WTC11 (cell line): ENCODE data around the gene COX14. TPM values are rescaled to one million over a fixed set of nuclear protein-coding genes. Genes with fewer than 3 reads are reported as not detected.

Experiments used
- AFF4 ChIP-seq: sonication (generic); formaldehyde crosslinking; IDR thresholded peaks from 2 replicates; pipeline ENCODE4 v1.8.1; 2023; ENCODE audit warnings: mild to moderate bottlenecking, missing genetic modification reagents, borderline replicate concordance
- AR ChIP-seq: fragments of 250-450 bp; sonication (Bioruptor Pico); IDR thresholded peaks from 2 replicates; pipeline ENCODE4 v1.9.0; 2021; ENCODE audit warnings: mild to moderate bottlenecking
- ATF1 ChIP-seq: sonication (generic); formaldehyde crosslinking; IDR thresholded peaks from 2 replicates; pipeline ENCODE4 v1.8.1; 2023; ENCODE audit warnings: mild to moderate bottlenecking, moderate library complexity, missing genetic modification reagents
- ATF3 ChIP-seq: sonication (generic); formaldehyde crosslinking; conservative IDR thresholded peaks from 2 replicates; pipeline ENCODE4 v1.8.1; 2022; ENCODE audit warnings: mild to moderate bottlenecking, missing genetic modification reagents
- CREM ChIP-seq: sonication (generic); formaldehyde crosslinking; IDR thresholded peaks from 2 replicates; pipeline ENCODE4 v1.8.1; 2022; ENCODE audit warnings: mild to moderate bottlenecking, missing genetic modification reagents, moderate library complexity
- E2F4 ChIP-seq: sonication (generic); formaldehyde crosslinking; IDR thresholded peaks from 2 replicates; pipeline ENCODE4 v1.8.1; 2022; ENCODE audit warnings: low read depth, mild to moderate bottlenecking, moderate library complexity, missing genetic modification reagents, borderline replicate concordance
- HMGXB4 ChIP-seq: sonication (generic); formaldehyde crosslinking; IDR thresholded peaks from 2 replicates; pipeline ENCODE4 v1.8.1; 2023; ENCODE audit warnings: mild to moderate bottlenecking, moderate library complexity, missing genetic modification reagents
- JUN ChIP-seq: sonication (generic); formaldehyde crosslinking; IDR thresholded peaks from 2 replicates; pipeline ENCODE4 v1.8.0; 2023; ENCODE audit warnings: mild to moderate bottlenecking, missing genetic modification reagents
- MAX ChIP-seq: sonication (generic); formaldehyde crosslinking; IDR thresholded peaks from 2 replicates; pipeline ENCODE4 v1.8.0; 2022; ENCODE audit warnings: mild to moderate bottlenecking, missing genetic modification reagents
- NR2C2 ChIP-seq: sonication (generic); formaldehyde crosslinking; IDR thresholded peaks from 2 replicates; pipeline ENCODE4 v1.8.0; 2022; ENCODE audit warnings: mild to moderate bottlenecking, missing genetic modification reagents
- PRDM15 ChIP-seq: sonication (generic); formaldehyde crosslinking; IDR thresholded peaks from 2 replicates; pipeline ENCODE4 v1.8.0; 2022; ENCODE audit warnings: missing genetic modification reagents
- RELA ChIP-seq: sonication (generic); formaldehyde crosslinking; IDR thresholded peaks from 2 replicates; pipeline ENCODE4 v1.8.1; 2022; ENCODE audit warnings: missing genetic modification reagents, mild to moderate bottlenecking, borderline replicate concordance
- TCF7 ChIP-seq: sonication (generic); formaldehyde crosslinking; IDR thresholded peaks from 2 replicates; pipeline ENCODE4 v1.8.0; 2022; ENCODE audit warnings: mild to moderate bottlenecking, low read depth, missing genetic modification reagents, moderate library complexity
- TEAD1 ChIP-seq: sonication (generic); formaldehyde crosslinking; IDR thresholded peaks from 2 replicates; pipeline ENCODE4 v1.8.0; 2022; ENCODE audit warnings: mild to moderate bottlenecking, missing genetic modification reagents
- ZNF532 ChIP-seq: fragments of 250-450 bp; sonication (Bioruptor Pico); IDR thresholded peaks from 2 replicates; pipeline ENCODE4 v1.9.0; 2021; ENCODE audit warnings: mild to moderate bottlenecking, borderline replicate concordance
- ZNF671 ChIP-seq: fragments of 250-450 bp; sonication (Bioruptor Pico); IDR thresholded peaks from 2 replicates; pipeline ENCODE4 v1.8.0; 2021; ENCODE audit warnings: mild to moderate bottlenecking
- ZSCAN18 ChIP-seq: fragments of 250-450 bp; sonication (Bioruptor Pico); IDR thresholded peaks from 2 replicates; pipeline ENCODE4 v2.1.2; 2022; ENCODE audit warnings: mild to moderate bottlenecking, moderate library complexity
- total RNA-seq: library from RNA; stranded (reverse); gene quantifications from 3 replicates; pipeline ENCODE4 v1.2.3, GENCODE V29; 2021

Gene COX14
- total RNA-seq, 1 experiment from 2014 or later: 41.4 TPM

- 0 out of 2 replicates have a peak, but pooled peaks have one; percentile 75 for TF ChIP-seq HMGXB4 (CRISPR knock-in tag)
- TF ChIP-seq ZNF671: no peak
- no peak for TF ChIP-seq RELA (CRISPR knock-in tag)
- peak; percentile 73 for TF ChIP-seq PRDM15 (CRISPR knock-in tag)
- 0 out of 2 replicates have a peak, but pooled peaks have one; percentile 65 for TF ChIP-seq TEAD1 (CRISPR knock-in tag)
- no peak for TF ChIP-seq ATF3
- no peak for TF ChIP-seq ZSCAN18 (CRISPR knock-in tag)
- no peak for TF ChIP-seq AFF4 (CRISPR knock-in tag)
- 0 out of 2 replicates have a peak, but pooled peaks have one; percentile 51 for TF ChIP-seq JUN
- TF ChIP-seq TCF7: no peak
- no peak for TF ChIP-seq AR (CRISPR knock-in tag)
- TF ChIP-seq ZNF532 (CRISPR knock-in tag): no peak
- TF ChIP-seq NR2C2 (CRISPR knock-in tag): no peak
- no peak for TF ChIP-seq CREM (CRISPR knock-in tag)
- no peak for TF ChIP-seq ATF1 (CRISPR knock-in tag)
- TF ChIP-seq MAX (CRISPR knock-in tag): no peak; the same call in 1 of the 2 replicates
- 0 out of 2 replicates have a peak, but pooled peaks have one; percentile 8 for TF ChIP-seq E2F4 (CRISPR knock-in tag)
Measured at GRCh38 chr12:50167049-50167828, 55.2 kb downstream of the COX14 start, which contains the start of gene CERS5 (continued).
